SH-SY5Y (cell line): ENCODE data around the gene PLCL2.

Source experiments
- GATA2 ChIP-seq: IDR thresholded peaks from 2 replicates; pipeline ENCODE4 v1.6.1; 2011; ENCODE audit warnings: mild to moderate bottlenecking, low read depth, low read length
- GATA3 ChIP-seq: IDR thresholded peaks from 2 replicates; pipeline ENCODE4 v1.6.1; 2011; ENCODE audit warnings: low read depth, mild to moderate bottlenecking, low read length, moderate library complexity

- no peak for TF ChIP-seq GATA3
- no peak for TF ChIP-seq GATA2
Measured at GRCh38 chr3:16927485-16927884, 42.7 kb downstream of the PLCL2 start.
